Measurements from ENCODE around the gene RAB28.

GRCh38 chr4:13349096-13349495, 135.0 kb downstream of the RAB28 start:
- TF ChIP-seq ZFX (IDR thresholded peaks at IDR 0.05) = no peak
- TF ChIP-seq, protein P1, sequence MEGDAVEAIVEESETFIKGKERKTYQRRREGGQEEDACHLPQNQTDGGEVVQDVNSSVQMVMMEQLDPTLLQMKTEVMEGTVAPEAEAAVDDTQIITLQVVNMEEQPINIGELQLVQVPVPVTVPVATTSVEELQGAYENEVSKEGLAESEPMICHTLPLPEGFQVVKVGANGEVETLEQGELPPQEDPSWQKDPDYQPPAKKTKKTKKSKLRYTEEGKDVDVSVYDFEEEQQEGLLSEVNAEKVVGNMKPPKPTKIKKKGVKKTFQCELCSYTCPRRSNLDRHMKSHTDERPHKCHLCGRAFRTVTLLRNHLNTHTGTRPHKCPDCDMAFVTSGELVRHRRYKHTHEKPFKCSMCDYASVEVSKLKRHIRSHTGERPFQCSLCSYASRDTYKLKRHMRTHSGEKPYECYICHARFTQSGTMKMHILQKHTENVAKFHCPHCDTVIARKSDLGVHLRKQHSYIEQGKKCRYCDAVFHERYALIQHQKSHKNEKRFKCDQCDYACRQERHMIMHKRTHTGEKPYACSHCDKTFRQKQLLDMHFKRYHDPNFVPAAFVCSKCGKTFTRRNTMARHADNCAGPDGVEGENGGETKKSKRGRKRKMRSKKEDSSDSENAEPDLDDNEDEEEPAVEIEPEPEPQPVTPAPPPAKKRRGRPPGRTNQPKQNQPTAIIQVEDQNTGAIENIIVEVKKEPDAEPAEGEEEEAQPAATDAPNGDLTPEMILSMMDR (conservative IDR thresholded peaks at IDR 0.05) = no peak

Measured in C4-2B (cell line).